Heart left ventricle (tissue), 16 donors: ENCODE data around the gene ZNF880. TPM values are rescaled to one million over a fixed set of nuclear protein-coding genes. Genes with fewer than 3 reads are reported as not detected.
"Not testable (repeated sequence)": the region's sequence is repeated elsewhere in the genome, so short reads cannot be mapped to it uniquely, and the experiment has no call there.

Experiments
- ATAC-seq, 4 donors: fragments of 200-7000 bp; cut with Tn5 transposase; one replicate each; pipeline ENCODE4 v1.9.1; 2020 to 2022; ENCODE audit warnings: moderate library complexity in 4 of 4, mild to moderate bottlenecking in 3 of 4, moderate number of reproducible peaks in 1 of 4
- DNase-seq, 5 donors: peaks; one replicate each; pipeline ENCODE4 v3.0.0-alpha.2; 2020
- H3K27ac ChIP-seq, 12 donors: fragments of 200-600 bp; sonication (generic) in 4 of 12; one replicate each; pipeline versions ENCODE4 v1.5.0 to v1.8.0; 2016 to 2022; ENCODE audit warnings: mild to moderate bottlenecking in 2 of 12
- H3K27me3 ChIP-seq, 9 donors: fragments of 200-600 bp; sonication (generic) in 2 of 9; one replicate each; pipeline versions ENCODE4 v1.5.1 to v1.8.0; 2016 to 2022; ENCODE audit warnings: mild to moderate bottlenecking in 3 of 9
- H3K36me3 ChIP-seq, 9 donors: fragments of 200-600 bp; sonication (generic) in 2 of 9; one replicate each; pipeline versions ENCODE4 v1.5.0 to v1.8.0; 2018 to 2022; ENCODE audit warnings: mild to moderate bottlenecking in 2 of 9
- H3K4me1 ChIP-seq, 12 donors: fragments of 200-600 bp; sonication (generic) in 4 of 12; one replicate each; pipeline versions ENCODE4 v1.5.0 to v1.8.0; 2016 to 2022; ENCODE audit warnings: mild to moderate bottlenecking in 3 of 12
- H3K4me3 ChIP-seq, 12 donors: fragments of 200-600 bp; sonication (generic) in 4 of 12; one replicate each; pipeline versions ENCODE4 v1.5.0 to v1.8.0; 2017 to 2022; ENCODE audit warnings: mild to moderate bottlenecking in 9 of 12, moderate library complexity in 4 of 12
- H3K9me3 ChIP-seq, 12 donors: fragments of 200-600 bp; sonication (generic) in 4 of 12; one replicate each; pipeline versions ENCODE4 v1.5.0 to v1.8.0; 2016 to 2022; ENCODE audit warnings: mild to moderate bottlenecking in 1 of 12
- CTCF ChIP-seq, 12 donors: fragments of 200-600 bp; sonication (generic) in 4 of 12; IDR thresholded peaks; one replicate each; pipeline versions ENCODE4 v1.5.0 to v1.8.0; 2018 to 2022; ENCODE audit warnings: antibody characterized with exemption in 12 of 12, mild to moderate bottlenecking in 5 of 12
- POLR2A ChIP-seq, 2 donors: fragments of 450-650 bp; IDR thresholded peaks; one replicate each; pipeline ENCODE4 v1.6.1; 2017; ENCODE audit warnings: antibody characterized with exemption in 2 of 2, mild to moderate bottlenecking in 2 of 2, moderate library complexity in 2 of 2
- WGBS, 4 donors: extraction: QIAGEN DNeasy Blood & Tissue Kit in 2 of 4; methylation state at CpG; one replicate each; pipeline versions ENCODE4 v1.1.5 to v1.1.7; 2013 to 2018; 5-methylcytosine and 5-hydroxymethylcytosine counted together
- intact Hi-C, 10 donors: fragments of 100-400 bp; cut with DNase I; formaldehyde crosslinking; loops; one replicate each; pipeline versions ENCODE4 v1.11.1 to v1.14.2; 2022
- polyA plus RNA-seq, 2 donors: library from polyadenylated mRNA; stranded (reverse); fragments of 200-250 nt; gene quantifications; one replicate each; pipeline ENCODE4 v1.2.3, GENCODE V29; 2013
- total RNA-seq, 9 donors: library from RNA; depleted of rRNA in 2 of 9; stranded (reverse); fragments of >200 nt in 2 of 9; fragmentation: NEBNext Ultra II Directional in 3 of 9; extraction: Animal tissue kit (Norgen Biotek cat#: 25700) in 3 of 9; gene quantifications; one replicate each; pipeline versions ENCODE4 v1.1.0 to v1.2.4, GENCODE V29; 2016 to 2023
- donor health status: ischemic (EF 13 %, LVEDD 7.1; RV severe dilation, severe dysfunction).
- donor health status: healthy with polysubstance abuse.
- donor health status: DM: no; HTN: yes; CAD: no.
- donor health status: DM: no; HTN: no; CAD: no.
- donor health status: ischemic (EF 25% LVEDD 6.9; RV normal size, moderate dysfunction).
- donor health status: ischemic (EF 25% LVEDD 5.7; RV mildly dilated, moderate dysfunction).
- donor health status: healthy.
- donor health status: DM: yes; HTN: yes; CAD: no.
- donor health status: ischemic (EF 35%, LVEDD 5.7; RV mildly dilated, moderate dysfunction).
- donor health status: nonischemic (EF 11% LVEDD 7.7; RV severe dilation, severe dysfunction).
- donor health status: DM: yes; HTN: yes; CAD: no.
- donor health status: PGD.
- donor health status: ischemic (EF 29% LVEDD 5.4; RV normal size, mild dysfunction).
- donor health status: nonischemic (EF 23%, LVEDD 6.1; RV moderate dilation, normal function).

ZNF880 gene
- total and polyA plus RNA-seq, 11 donors = 11.4 to 30.6 (median 17.0) TPM

GRCh38 chr19:52335768-52336116 lies 34.0 kb upstream of the ZNF880 start:
- DNase-seq = no peak
- Histone ChIP-seq H3K27ac (peak overlapping the region in 11 of 12 donors; percentile 54 to 89 (median 77)), H3K4me3 (peak overlapping the region; percentile 57 to 98 (median 81)), H3K4me1 (peaks cover 0 to 19% (median 7%) of the 10 kb centered on the region in 12 donors), H3K36me3 (no peaks in the 10 kb centered on the region), H3K9me3 (peaks cover 0 to 51% (median 32%) of the 10 kb centered on the region in 12 donors), H3K27me3 (no peaks in the 10 kb centered on the region)
- TF ChIP-seq POLR2A (IDR thresholded peaks at IDR 0.05) (no peak), CTCF (IDR thresholded peaks at IDR 0.05) (no peak)
- WGBS, 4 donors = 48 to 55% (median 49%) methylated on average over 7 to 9 of the region's 9 CpGs
- intact Hi-C loops = loop anchor here in 2 of 10 donors (5.0 kb wide), 1 partner anchor 38 kb away; the partner anchor contains the start of gene ZNF480 (in 2 of the 2)
- peak; percentile 31 to 47 (median 44) for ATAC-seq

GRCh38 chr19:52336117-52336790 lies 33.5 kb upstream of the ZNF880 start, which contains the start of gene ZNF610:
ZNF610 (plus strand) TSS chr19:52336243; CDS start chr19:52349173, 12,930 bp downstream.
- Histone ChIP-seq H3K36me3 (no peaks in the 10 kb centered on the region), H3K4me1 (peaks cover 0 to 19% (median 7%) of the 10 kb centered on the region in 12 donors), H3K4me3 (peak within 1 kb of the TSS; percentile 57 to 98 (median 81)), H3K9me3 (peaks cover 0 to 45% (median 27%) of the 10 kb centered on the region in 12 donors), H3K27me3 (no peaks in the 10 kb centered on the region), H3K27ac (peak within 1 kb of the TSS; percentile 51 to 89 (median 78))
- 0 to 1% (median 0%) methylated on average over 44 to 55 of the region's 55 CpGs for WGBS, 4 donors
- no peak for TF ChIP-seq CTCF (IDR thresholded peaks at IDR 0.05)
- TF ChIP-seq POLR2A (IDR thresholded peaks at IDR 0.05) = peak in 1 of 2 donors; percentile 78
- peak; percentile 92 to 94 (median 93) for DNase-seq
- intact Hi-C loops = loop anchor here in 2 of 10 donors (5.0 kb wide), 1 partner anchor 39 kb away; the partner anchor contains the start of gene ZNF480 (in 2 of the 2)
- peak; percentile 99 to 100 (median 100) for ATAC-seq

GRCh38 chr19:52336791-52337381 lies 32.8 kb upstream of the ZNF880 start:
- 2 to 4% (median 3%) methylated on average over 9 of the region's 9 CpGs for WGBS, 4 donors
- peak overlapping the region in 11 of 12 donors; percentile 58 to 89 (median 79) for H3K27ac ChIP-seq
- no peaks in the 10 kb centered on the region for H3K36me3 ChIP-seq
- no peak for DNase-seq
- TF ChIP-seq CTCF (IDR thresholded peaks at IDR 0.05) (no peak), POLR2A (IDR thresholded peaks at IDR 0.05) (no peak)
- peak in 1 of 4 donors; percentile 12 for ATAC-seq
- intact Hi-C loops = loop anchor here in 2 of 10 donors (5.0 kb wide), 1 partner anchor 40 kb away; the partner anchor contains the start of gene ZNF480 (in 2 of the 2)
- peaks cover 0 to 39% (median 21%) of the 10 kb centered on the region in 12 donors for H3K9me3 ChIP-seq
- peaks cover 0 to 19% (median 7%) of the 10 kb centered on the region in 12 donors for H3K4me1 ChIP-seq
- no peaks in the 10 kb centered on the region for H3K27me3 ChIP-seq
- H3K4me3 ChIP-seq = peak overlapping the region; percentile 57 to 98 (median 81)

GRCh38 chr19:52339022-52339421 lies 30.7 kb upstream of the ZNF880 start:
- not testable (repeated sequence) for ATAC-seq, DNase-seq, H3K27ac ChIP-seq, H3K36me3 ChIP-seq, H3K27me3 ChIP-seq, H3K4me3 ChIP-seq
- intact Hi-C loops = loop anchor here in 2 of 10 donors (5.0 kb wide), 1 partner anchor 42 kb away; the partner anchor contains the start of gene ZNF480 (in 2 of the 2)
- WGBS, 4 donors = 78 to 89% (median 82%) methylated on average over 3 of the region's 3 CpGs
- Histone ChIP-seq H3K9me3 (peaks cover 0 to 18% (median 3%) of the 10 kb centered on the region in 12 donors), H3K4me1 (peaks cover 0 to 19% (median 9%) of the 10 kb centered on the region in 12 donors)
